Measurements from ENCODE around the gene CDH11. TPM values are rescaled to one million over a fixed set of nuclear protein-coding genes. Genes with fewer than 3 reads are reported as not detected.

CDH11 gene
- 8.7 and 15.4 TPM in 2 replicates for total RNA-seq

DNA sequence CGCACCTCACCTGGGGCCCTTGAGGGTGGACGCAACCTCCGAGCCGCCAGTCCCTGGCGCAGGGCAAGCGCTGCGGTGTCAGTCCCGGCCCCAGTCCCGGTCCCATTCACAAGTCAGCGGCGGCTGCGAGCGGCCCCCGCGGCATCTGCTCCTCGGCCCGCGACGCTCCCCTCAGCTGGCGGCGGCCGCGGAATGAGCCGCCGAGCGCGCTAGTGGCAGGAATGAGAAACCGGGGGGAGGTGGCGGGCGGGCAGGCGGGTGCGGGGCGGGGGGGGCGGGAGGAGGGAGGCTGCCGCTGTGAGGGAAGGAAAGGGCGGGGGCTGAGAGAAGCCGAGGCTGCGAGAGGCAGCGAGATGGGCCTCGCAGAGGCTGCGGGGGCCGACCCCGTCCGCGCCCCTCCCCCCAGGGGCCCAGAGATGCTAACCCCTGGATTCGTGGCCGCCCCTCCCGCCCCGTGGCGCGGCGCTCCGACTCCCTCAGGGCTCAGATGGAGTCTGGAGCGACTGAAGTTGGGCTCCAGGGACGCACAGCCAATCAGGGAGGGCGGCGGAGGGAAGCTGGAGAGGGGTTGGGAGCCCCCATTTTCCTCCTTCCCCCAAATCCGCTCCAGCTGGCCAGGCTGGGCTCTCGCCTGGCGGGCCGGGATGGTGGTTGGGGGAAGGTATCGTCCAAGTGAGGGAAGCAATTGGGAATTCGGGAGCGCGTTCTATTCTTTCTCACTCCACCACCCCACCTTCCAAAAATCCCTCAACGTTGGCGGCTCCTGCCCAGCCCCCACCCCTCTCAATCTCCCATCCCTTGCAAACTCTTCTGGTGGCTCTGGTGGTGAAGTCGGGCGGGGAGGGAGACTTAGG lies at the start of gene CDH11:
TSS of gene CDH11 (minus strand) at position 194 of the 854 bp plus-strand sequence. CDS start 117,194 bp downstream, outside the sequence.

Measured in bladder microvascular endothelial cell (primary cell).